ENCODE results near the gene RNU6-8. TPM values are rescaled to one million over a fixed set of nuclear protein-coding genes. Genes with fewer than 3 reads are reported as not detected.

Gene RNU6-8
- total RNA-seq, 1 experiment from 2014 or later = not detected

GRCh38 chr14:32169191-32169590 is 33.9 kb downstream of the RNU6-8 start:
- Histone ChIP-seq H3K4me1 (ENCODE audit: insufficient read depth, low read length) (no peaks in the 10 kb centered on the region), H3K27ac (ENCODE audit: low read length) (no peak overlapping the region), H3K79me2 (ENCODE audit: low read length) (no peaks in the 10 kb centered on the region), H4K20me1 (ENCODE audit: low read length) (no peaks in the 10 kb centered on the region), H3K9ac (ENCODE audit: low read length) (no peak overlapping the region), H3F3A (ENCODE audit: low read length, unreplicated experiment) (no peaks in the 10 kb centered on the region), H3K27me3 (ENCODE audit: low read length) (no peaks in the 10 kb centered on the region), H3K9me3 (ENCODE audit: low read length) (no peaks in the 10 kb centered on the region), H3K36me3 (ENCODE audit: low read depth, low read length) (no peaks in the 10 kb centered on the region), H3K9me2 (replicated peaks; ENCODE audit: low read length) (no peaks in the 10 kb centered on the region), H2AFZ (ENCODE audit: low read length) (no peak overlapping the region), H3K4me3 (ENCODE audit: low read length) (no peak overlapping the region), H3K4me2 (ENCODE audit: low read length) (no peak overlapping the region)
- DNase-seq = no peak
- TF ChIP-seq EZH2 (IDR thresholded peaks at IDR 0.05; ENCODE audit: low read length, unreplicated experiment) (no peak), EZH2phosphoT487 (IDR thresholded peaks at IDR 0.05; ENCODE audit: borderline replicate concordance, low read length) (no peak)
- TF ChIP-seq, protein P1, sequence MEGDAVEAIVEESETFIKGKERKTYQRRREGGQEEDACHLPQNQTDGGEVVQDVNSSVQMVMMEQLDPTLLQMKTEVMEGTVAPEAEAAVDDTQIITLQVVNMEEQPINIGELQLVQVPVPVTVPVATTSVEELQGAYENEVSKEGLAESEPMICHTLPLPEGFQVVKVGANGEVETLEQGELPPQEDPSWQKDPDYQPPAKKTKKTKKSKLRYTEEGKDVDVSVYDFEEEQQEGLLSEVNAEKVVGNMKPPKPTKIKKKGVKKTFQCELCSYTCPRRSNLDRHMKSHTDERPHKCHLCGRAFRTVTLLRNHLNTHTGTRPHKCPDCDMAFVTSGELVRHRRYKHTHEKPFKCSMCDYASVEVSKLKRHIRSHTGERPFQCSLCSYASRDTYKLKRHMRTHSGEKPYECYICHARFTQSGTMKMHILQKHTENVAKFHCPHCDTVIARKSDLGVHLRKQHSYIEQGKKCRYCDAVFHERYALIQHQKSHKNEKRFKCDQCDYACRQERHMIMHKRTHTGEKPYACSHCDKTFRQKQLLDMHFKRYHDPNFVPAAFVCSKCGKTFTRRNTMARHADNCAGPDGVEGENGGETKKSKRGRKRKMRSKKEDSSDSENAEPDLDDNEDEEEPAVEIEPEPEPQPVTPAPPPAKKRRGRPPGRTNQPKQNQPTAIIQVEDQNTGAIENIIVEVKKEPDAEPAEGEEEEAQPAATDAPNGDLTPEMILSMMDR (conservative IDR thresholded peaks at IDR 0.05; ENCODE audit: low read depth, low read length) = no peak
- CTCF ChIA-PET = no interaction called here
- no TSS peak for BruUV-seq (replicated peaks)
- ATAC-seq = no peak
- POLR2A ChIA-PET (ENCODE audit: unreplicated experiment) = no interaction called here
- intact Hi-C loops (cut with micrococcal nuclease) = no loop called here

DNA sequence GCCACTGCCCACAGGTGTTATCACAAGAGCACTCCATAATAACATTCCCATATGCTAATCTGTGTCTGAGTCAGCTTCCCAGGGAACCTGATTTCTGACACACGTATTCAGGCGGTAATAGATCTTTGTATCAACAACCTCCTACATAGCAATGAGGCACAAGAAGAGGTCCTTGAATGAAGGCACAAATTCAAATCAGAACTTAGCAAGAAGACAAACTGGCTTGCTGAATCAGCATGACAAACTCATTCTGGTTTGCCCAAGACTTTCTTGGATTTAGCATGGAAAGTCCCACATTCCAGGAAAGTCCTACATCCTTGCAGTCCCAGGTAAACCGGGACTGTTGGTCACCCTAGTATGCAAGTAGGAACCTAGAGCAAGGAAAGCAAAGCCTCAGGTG is 35.2 kb downstream of the RNU6-8 start:
- Histone ChIP-seq H4K20me1 (ENCODE audit: low read length) (no peaks in the 10 kb centered on the region), H3K4me3 (ENCODE audit: low read length) (no peak overlapping the region), H3F3A (ENCODE audit: low read length, unreplicated experiment) (no peaks in the 10 kb centered on the region), H3K9ac (ENCODE audit: low read length) (no peak overlapping the region), H3K9me3 (ENCODE audit: low read length) (no peaks in the 10 kb centered on the region), H3K4me2 (ENCODE audit: low read length) (no peak overlapping the region), H3K36me3 (ENCODE audit: low read depth, low read length) (no peaks in the 10 kb centered on the region), H3K79me2 (ENCODE audit: low read length) (no peaks in the 10 kb centered on the region), H3K9me2 (replicated peaks; ENCODE audit: low read length) (no peaks in the 10 kb centered on the region), H3K27me3 (ENCODE audit: low read length) (no peaks in the 10 kb centered on the region), H3K4me1 (ENCODE audit: insufficient read depth, low read length) (no peaks in the 10 kb centered on the region), H3K27ac (ENCODE audit: low read length) (no peak overlapping the region), H2AFZ (ENCODE audit: low read length) (no peak overlapping the region)
- TF ChIP-seq, protein P1 (conservative IDR thresholded peaks at IDR 0.05; ENCODE audit: low read depth, low read length) = no peak
- TF ChIP-seq EZH2 (IDR thresholded peaks at IDR 0.05; ENCODE audit: low read length, unreplicated experiment) (no peak), EZH2phosphoT487 (IDR thresholded peaks at IDR 0.05; ENCODE audit: borderline replicate concordance, low read length) (no peak)
- intact Hi-C loops (cut with micrococcal nuclease) = no loop called here
- CTCF ChIA-PET = no interaction called here
- no TSS peak for BruUV-seq (replicated peaks)
- DNase-seq (no peak), ATAC-seq (no peak)
- POLR2A ChIA-PET (ENCODE audit: unreplicated experiment) = no interaction called here

DNA sequence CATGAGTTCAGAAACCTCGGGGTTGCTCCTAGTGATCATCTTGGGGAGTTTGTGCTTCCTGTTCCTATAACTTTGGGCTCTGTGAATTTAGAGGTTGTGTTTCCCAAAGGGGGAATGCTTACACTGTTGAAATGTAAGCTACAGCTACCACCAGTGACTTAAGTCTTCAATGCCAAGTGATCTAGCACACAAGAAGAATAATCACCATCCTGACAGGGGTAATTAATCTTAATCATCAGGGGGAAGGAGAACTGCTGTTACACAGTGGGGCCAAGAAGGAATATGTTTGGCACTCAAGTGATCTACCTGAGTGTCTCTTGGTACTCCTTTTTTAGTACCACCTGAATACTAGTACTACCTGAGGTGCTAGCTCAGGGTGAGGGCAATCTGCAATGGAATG is 36.1 kb downstream of the RNU6-8 start:
- BruUV-seq (replicated peaks) = no TSS peak
- no peak for ATAC-seq
- CTCF ChIA-PET = no interaction called here

More for the DNA sequence above, 36.1 kb downstream of the RNU6-8 start:
- TF ChIP-seq EZH2 (IDR thresholded peaks at IDR 0.05; ENCODE audit: low read length, unreplicated experiment) (no peak), EZH2phosphoT487 (IDR thresholded peaks at IDR 0.05; ENCODE audit: borderline replicate concordance, low read length) (no peak)
- TF ChIP-seq, protein P1 (conservative IDR thresholded peaks at IDR 0.05; ENCODE audit: low read depth, low read length) = no peak
- Histone ChIP-seq H3K27me3 (ENCODE audit: low read length) (no peaks in the 10 kb centered on the region), H4K20me1 (ENCODE audit: low read length) (no peaks in the 10 kb centered on the region), H3K9me3 (ENCODE audit: low read length) (no peaks in the 10 kb centered on the region), H3K9me2 (replicated peaks; ENCODE audit: low read length) (no peaks in the 10 kb centered on the region), H3K36me3 (ENCODE audit: low read depth, low read length) (no peaks in the 10 kb centered on the region), H3F3A (ENCODE audit: low read length, unreplicated experiment) (no peaks in the 10 kb centered on the region), H3K4me3 (ENCODE audit: low read length) (no peak overlapping the region), H2AFZ (ENCODE audit: low read length) (no peak overlapping the region), H3K4me1 (ENCODE audit: insufficient read depth, low read length) (no peaks in the 10 kb centered on the region), H3K27ac (ENCODE audit: low read length) (no peak overlapping the region), H3K9ac (ENCODE audit: low read length) (no peak overlapping the region), H3K79me2 (ENCODE audit: low read length) (no peaks in the 10 kb centered on the region), H3K4me2 (ENCODE audit: low read length) (no peak overlapping the region)
- intact Hi-C loops (cut with micrococcal nuclease) = no loop called here
- DNase-seq = no peak
- POLR2A ChIA-PET (ENCODE audit: unreplicated experiment) = no interaction called here

Data from PC-3 (cell line).